H9 (cell line): ENCODE results near the gene PROC. TPM values are rescaled to one million over a fixed set of nuclear protein-coding genes. Genes with fewer than 3 reads are reported as not detected.

Source experiments
- DNase-seq: peaks from one replicate; pipeline ENCODE4 v3.0.0-alpha.2; 2017
- H2AFZ ChIP-seq: one replicate; pipeline ENCODE4 v1.6.1; 2013; ENCODE audit warnings: mild to moderate bottlenecking, low read length, control low read depth, moderate library complexity
- H2AK5ac ChIP-seq: 2 replicates; pipeline ENCODE4 v1.6.1; 2013; ENCODE audit warnings: low read length, control low read depth, mixed read lengths; ENCODE audit not compliant: insufficient read length
- H2BK120ac ChIP-seq: one replicate; pipeline ENCODE4 v1.6.1; 2013; ENCODE audit warnings: low read depth, mild to moderate bottlenecking, low read length, control low read depth, inconsistent platforms; ENCODE audit not compliant: poor library complexity, severe bottlenecking
- H2BK12ac ChIP-seq: 2 replicates; pipeline ENCODE4 v1.6.1; 2013; ENCODE audit warnings: low read length, control low read depth, mixed read lengths, low read depth; ENCODE audit not compliant: insufficient read length
- H2BK15ac ChIP-seq: 2 replicates; pipeline ENCODE4 v1.6.1; 2013; ENCODE audit warnings: low read depth, low read length, control low read depth
- H2BK20ac ChIP-seq: one replicate; pipeline ENCODE4 v1.6.1; 2013; ENCODE audit warnings: low read depth, mild to moderate bottlenecking, low read length, control low read depth, inconsistent platforms; ENCODE audit not compliant: poor library complexity, severe bottlenecking
- H2BK5ac ChIP-seq: 2 replicates; pipeline ENCODE4 v1.6.1; 2013; ENCODE audit warnings: low read length, control low read depth, mixed read lengths; ENCODE audit not compliant: insufficient read length
- H3K14ac ChIP-seq: 2 replicates; pipeline ENCODE4 v1.6.1; 2013; ENCODE audit warnings: low read length, control low read depth; ENCODE audit not compliant: insufficient read depth
- H3K18ac ChIP-seq: 2 replicates; pipeline ENCODE4 v1.6.1; 2013; ENCODE audit warnings: low read depth, mild to moderate bottlenecking, mixed read lengths, low read length, control low read depth; ENCODE audit not compliant: insufficient read length
- H3K23ac ChIP-seq: 2 replicates; pipeline ENCODE4 v1.6.1; 2013; ENCODE audit warnings: low read length, control low read depth, mixed read lengths, low read depth; ENCODE audit not compliant: insufficient read length
- H3K23me2 ChIP-seq: 2 replicates; pipeline ENCODE4 v1.6.1; 2013; ENCODE audit warnings: low read depth, mild to moderate bottlenecking, mixed read lengths, low read length, control low read depth; ENCODE audit not compliant: insufficient read length, poor library complexity, severe bottlenecking
- H3K27ac ChIP-seq: 2 replicates; pipeline ENCODE4 v1.5.1; 2013; ENCODE audit warnings: low read length, control low read depth, mixed read lengths, low read depth; ENCODE audit not compliant: insufficient read length
- H3K27me3 ChIP-seq: 2 replicates; pipeline ENCODE4 v1.6.1; 2013; ENCODE audit warnings: low read length, control low read depth, inconsistent platforms; ENCODE audit not compliant: insufficient read depth
- H3K4ac ChIP-seq: 2 replicates; pipeline ENCODE4 v1.6.1; 2013; ENCODE audit warnings: low read depth, mild to moderate bottlenecking, control low read depth, inconsistent platforms, low read length, moderate library complexity
- H3K4me1 ChIP-seq: 2 replicates; pipeline ENCODE4 v1.6.1; 2013; ENCODE audit warnings: low read length, control low read depth, inconsistent platforms; ENCODE audit not compliant: insufficient read depth
- H3K4me2 ChIP-seq: 2 replicates; pipeline ENCODE4 v1.6.1; 2013; ENCODE audit warnings: low read length, control low read depth, mixed read lengths; ENCODE audit not compliant: insufficient read length, insufficient read depth
- H3K56ac ChIP-seq: 2 replicates; pipeline ENCODE4 v1.6.1; 2013; ENCODE audit warnings: low read depth, mild to moderate bottlenecking, mixed read lengths, low read length, control low read depth; ENCODE audit not compliant: insufficient read length
- H3K79me1 ChIP-seq: 2 replicates; pipeline ENCODE4 v1.6.1; 2013; ENCODE audit warnings: low read depth, mild to moderate bottlenecking, moderate library complexity, low read length, control low read depth, inconsistent platforms; ENCODE audit not compliant: insufficient read depth, poor library complexity, severe bottlenecking
- H3K79me2 ChIP-seq: 2 replicates; pipeline ENCODE4 v1.6.1; 2013; ENCODE audit warnings: low read length, control low read depth, inconsistent platforms; ENCODE audit not compliant: insufficient read depth
- H3K9ac ChIP-seq: 2 replicates; pipeline ENCODE4 v1.6.1; 2013; ENCODE audit warnings: low read length, control low read depth, mixed read lengths; ENCODE audit not compliant: insufficient read length; ENCODE audit errors: extremely low read depth
- H3K9me3 ChIP-seq: one replicate; pipeline ENCODE4 v1.6.1; 2013; ENCODE audit warnings: low read depth, low read length, inconsistent platforms; ENCODE audit not compliant: control insufficient read depth
- H3T11ph ChIP-seq: one replicate; pipeline ENCODE4 v1.6.1; 2013; ENCODE audit warnings: mild to moderate bottlenecking, low read length, control low read depth, inconsistent platforms
- H4K20me1 ChIP-seq: one replicate; pipeline ENCODE4 v1.6.1; 2013; ENCODE audit not compliant: control insufficient read depth, insufficient read length, insufficient read depth
- H4K5ac ChIP-seq: 2 replicates; pipeline ENCODE4 v1.6.1; 2013; ENCODE audit warnings: low read depth, mild to moderate bottlenecking, mixed read lengths, low read length, control low read depth; ENCODE audit not compliant: insufficient read length
- H4K8ac ChIP-seq: replicated peaks from 2 replicates; pipeline ENCODE4 v1.6.1; 2013; ENCODE audit warnings: low read length, control low read depth, mixed read lengths, low read depth; ENCODE audit not compliant: insufficient read length
- H4K91ac ChIP-seq: 2 replicates; pipeline ENCODE4 v1.6.1; 2013; ENCODE audit warnings: low read depth, mild to moderate bottlenecking, moderate library complexity, mixed read lengths, low read length, control low read depth; ENCODE audit not compliant: insufficient read length
- H3K27ac Mint-ChIP-seq, 3 experiments: 2 replicates in 2 of 3; 3 replicates in 1 of 3; pipeline ENCODE4 v1.8.0; 2020 to 2021; ENCODE audit warnings: mixed read lengths in 3 of 3, mild to moderate bottlenecking in 1 of 3, moderate library complexity in 1 of 3
- H3K27me3 Mint-ChIP-seq: 2 replicates; pipeline ENCODE4 v1.8.0; 2021; ENCODE audit warnings: low read depth, mild to moderate bottlenecking, moderate library complexity, mixed read lengths
- H3K36me3 Mint-ChIP-seq, 3 experiments: 2 replicates in 2 of 3; 3 replicates in 1 of 3; pipeline ENCODE4 v1.8.0; 2020 to 2021; ENCODE audit warnings: low read depth in 3 of 3, mixed read lengths in 3 of 3; ENCODE audit not compliant: insufficient read depth in 1 of 3
- H3K4me1 Mint-ChIP-seq, 2 experiments: 2 replicates each; pipeline ENCODE4 v1.8.0; 2020; ENCODE audit warnings: mixed read lengths in 2 of 2
- H3K4me3 Mint-ChIP-seq, 2 experiments: 2 replicates in 1 of 2; 3 replicates in 1 of 2; pipeline ENCODE4 v1.8.0; 2020 to 2021; ENCODE audit warnings: mild to moderate bottlenecking in 2 of 2, mixed read lengths in 2 of 2, moderate library complexity in 1 of 2
- H3K9me3 Mint-ChIP-seq, 2 experiments: 2 replicates in 1 of 2; 3 replicates in 1 of 2; pipeline ENCODE4 v1.8.0; 2020; ENCODE audit warnings: mild to moderate bottlenecking in 2 of 2, mixed read lengths in 2 of 2, moderate library complexity in 1 of 2
- CTCF ChIP-seq: fragments of 200-600 bp; sonication (generic); conservative IDR thresholded peaks from 3 replicates; pipeline ENCODE4 v1.8.0; 2021; ENCODE audit warnings: antibody characterized with exemption, mild to moderate bottlenecking
- WGBS: extraction: QIAGEN DNeasy Blood & Tissue Kit; methylation state at CpG from one replicate; pipeline ENCODE4 v1.1.7; 2013; ENCODE audit warnings: missing lambda C conversion rate, low lambda C conversion rate, mixed read lengths; ENCODE audit not compliant: insufficient read length; ENCODE audit errors: extremely low coverage; 5-methylcytosine and 5-hydroxymethylcytosine counted together
- total RNA-seq: library from RNA; stranded (reverse); gene quantifications from 2 replicates; pipeline ENCODE4 v1.2.1, GENCODE V29; 2021

Gene PROC
- total RNA-seq, 1 experiment from 2014 or later, result 0.61 TPM

DNA sequence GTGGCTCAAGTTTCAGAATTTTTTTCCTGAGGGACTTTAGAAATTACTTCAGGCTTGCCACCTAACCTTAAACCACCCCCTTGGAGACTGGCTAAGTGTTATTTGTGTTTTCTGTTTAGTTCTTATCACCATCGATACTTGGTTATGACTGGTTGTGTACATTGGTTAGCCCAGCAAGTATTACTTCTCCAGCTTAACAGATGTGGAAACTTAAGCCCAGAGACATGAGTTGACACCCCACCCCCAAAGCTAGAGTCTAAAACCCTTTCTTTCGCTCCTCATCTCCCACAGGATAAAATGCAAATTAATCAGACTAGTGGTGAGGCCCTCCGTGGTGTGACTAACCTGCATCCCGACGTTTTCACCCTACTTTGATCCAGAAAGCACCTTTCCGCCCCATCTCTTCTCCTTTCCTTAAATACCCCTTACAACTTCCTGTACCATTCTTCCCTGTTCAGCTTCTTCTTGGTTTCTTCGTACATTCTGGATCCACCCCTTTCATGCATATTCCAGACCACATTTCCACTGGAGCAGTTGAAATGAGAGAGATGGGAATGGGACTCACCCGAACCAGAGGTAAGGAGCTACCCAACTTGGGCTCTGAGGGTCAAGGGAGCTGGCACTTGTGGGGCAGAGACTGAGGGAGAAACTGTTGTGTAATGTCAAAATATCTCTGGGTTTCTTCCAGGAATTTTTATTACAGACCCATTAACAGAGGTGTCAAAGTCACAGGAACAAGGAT is 29.6 kb upstream of the PROC start:
- Mint-ChIP-seq H3K9me3 (no peaks in the 10 kb centered on the region), H3K27ac (peak overlapping the region in 2 of 3 experiments; percentile 70 to 97; a peak in 3 of 7 replicates), H3K4me1 (peaks cover 18 to 26% of the 10 kb centered on the region in 2 experiments), H3K27me3 (no peaks in the 10 kb centered on the region), H3K4me3 (peak overlapping the region; percentile 70 to 83), H3K36me3 (peaks cover 0 to 4% (median 0%) of the 10 kb centered on the region in 3 experiments; a peak in 1 of 7 replicates)
- no peak overlapping the region for H2BK20ac ChIP-seq
- H2BK120ac ChIP-seq, result no peak overlapping the region
- H4K8ac ChIP-seq, result no peak overlapping the region
- WGBS, result no CpG with 5 or more reads among the region's 8 CpGs
- no peak overlapping the region for H2AFZ ChIP-seq
- H3K23ac ChIP-seq, result no peak overlapping the region
- H3K79me2 ChIP-seq, result peaks cover 2% of the 10 kb centered on the region; the same call in 1 of the 2 replicates
- no peaks in the 10 kb centered on the region for H3K9me3 ChIP-seq
- H3K14ac ChIP-seq, result no peak overlapping the region
- peaks cover 4% of the 10 kb centered on the region for H3K23me2 ChIP-seq
- H3K4me1 ChIP-seq, result 0 out of 2 replicates have a peak, but pooled peaks cover 4% of the 10 kb centered on the region
- H3K79me1 ChIP-seq, result no peaks in the 10 kb centered on the region
- no peak overlapping the region for H3K18ac ChIP-seq
- H2BK12ac ChIP-seq, result no peak overlapping the region
- no peaks in the 10 kb centered on the region for H4K20me1 ChIP-seq
- no peaks in the 10 kb centered on the region; the same call in 1 of the 2 replicates for H3K27me3 ChIP-seq
- no peak overlapping the region for H2AK5ac ChIP-seq
- no peak overlapping the region for H3K27ac ChIP-seq
- H2BK5ac ChIP-seq, result no peak overlapping the region
- no peak overlapping the region for H3T11ph ChIP-seq
- no peak overlapping the region for H4K5ac ChIP-seq
- H3K56ac ChIP-seq, result no peak overlapping the region
- H2BK15ac ChIP-seq, result no peak overlapping the region
- TF ChIP-seq CTCF, result no peak
- peak overlapping the region; percentile 68 for H3K4me2 ChIP-seq
- no peak overlapping the region for H4K91ac ChIP-seq
- H3K9ac ChIP-seq, result peak overlapping the region; percentile 82
- DNase-seq, result no peak
- H3K4ac ChIP-seq, result no peak overlapping the region
